Peyer's patch (tissue), 4 donors: ENCODE data around the gene ATF6.

Experiments
- POLR2A ChIP-seq, 2 donors: fragments of 450-650 bp; IDR thresholded peaks; one replicate each; pipeline ENCODE4 v1.5.1; 2017; ENCODE audit warnings: antibody characterized with exemption in 2 of 2, mild to moderate bottlenecking in 2 of 2, moderate library complexity in 2 of 2
- TF ChIP-seq, protein P1 (sequence below), 6 experiments: fragments of 450-650 bp in 4 of 6; fragments of 200-600 bp in 2 of 6; sonication (generic) in 1 of 6; IDR thresholded peaks; one replicate each; pipeline ENCODE4 v1.5.1; 2017 to 2019; ENCODE audit warnings: antibody characterized with exemption in 6 of 6, mild to moderate bottlenecking in 3 of 6, moderate library complexity in 1 of 6

DNA sequence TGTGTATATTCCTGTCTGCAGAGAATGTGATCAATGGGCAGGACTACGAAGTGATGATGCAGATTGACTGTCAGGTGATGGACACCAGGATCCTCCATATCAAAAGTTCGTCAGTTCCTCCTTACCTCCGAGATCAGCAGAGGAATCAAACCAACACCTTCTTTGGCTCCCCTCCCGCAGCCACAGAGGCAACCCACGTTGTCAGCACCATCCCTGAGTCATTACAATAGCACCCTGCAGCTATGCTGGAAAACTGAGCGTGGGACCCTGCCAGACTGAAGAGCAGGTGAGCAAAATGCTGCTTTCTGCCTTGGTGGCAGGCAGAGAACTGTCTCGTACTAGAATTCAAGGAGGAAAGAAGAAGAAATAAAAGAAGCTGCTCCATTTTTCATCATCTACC is 192.3 kb downstream of the ATF6 start:
- TF ChIP-seq, protein P1, sequence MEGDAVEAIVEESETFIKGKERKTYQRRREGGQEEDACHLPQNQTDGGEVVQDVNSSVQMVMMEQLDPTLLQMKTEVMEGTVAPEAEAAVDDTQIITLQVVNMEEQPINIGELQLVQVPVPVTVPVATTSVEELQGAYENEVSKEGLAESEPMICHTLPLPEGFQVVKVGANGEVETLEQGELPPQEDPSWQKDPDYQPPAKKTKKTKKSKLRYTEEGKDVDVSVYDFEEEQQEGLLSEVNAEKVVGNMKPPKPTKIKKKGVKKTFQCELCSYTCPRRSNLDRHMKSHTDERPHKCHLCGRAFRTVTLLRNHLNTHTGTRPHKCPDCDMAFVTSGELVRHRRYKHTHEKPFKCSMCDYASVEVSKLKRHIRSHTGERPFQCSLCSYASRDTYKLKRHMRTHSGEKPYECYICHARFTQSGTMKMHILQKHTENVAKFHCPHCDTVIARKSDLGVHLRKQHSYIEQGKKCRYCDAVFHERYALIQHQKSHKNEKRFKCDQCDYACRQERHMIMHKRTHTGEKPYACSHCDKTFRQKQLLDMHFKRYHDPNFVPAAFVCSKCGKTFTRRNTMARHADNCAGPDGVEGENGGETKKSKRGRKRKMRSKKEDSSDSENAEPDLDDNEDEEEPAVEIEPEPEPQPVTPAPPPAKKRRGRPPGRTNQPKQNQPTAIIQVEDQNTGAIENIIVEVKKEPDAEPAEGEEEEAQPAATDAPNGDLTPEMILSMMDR (IDR thresholded peaks at IDR 0.05), result no peak
- no peak for TF ChIP-seq POLR2A (IDR thresholded peaks at IDR 0.05)
